ENCODE results near the gene UBXN2A. TPM values are rescaled to one million over a fixed set of nuclear protein-coding genes. Genes with fewer than 3 reads are reported as not detected.
"Not testable (repeated sequence)": the region's sequence is repeated elsewhere in the genome, so short reads cannot be mapped to it uniquely, and the experiment has no call there.

Gene UBXN2A
- total and polyA plus RNA-seq, 4 donors: 18.9 to 34.6 (median 23.9) TPM

DNA sequence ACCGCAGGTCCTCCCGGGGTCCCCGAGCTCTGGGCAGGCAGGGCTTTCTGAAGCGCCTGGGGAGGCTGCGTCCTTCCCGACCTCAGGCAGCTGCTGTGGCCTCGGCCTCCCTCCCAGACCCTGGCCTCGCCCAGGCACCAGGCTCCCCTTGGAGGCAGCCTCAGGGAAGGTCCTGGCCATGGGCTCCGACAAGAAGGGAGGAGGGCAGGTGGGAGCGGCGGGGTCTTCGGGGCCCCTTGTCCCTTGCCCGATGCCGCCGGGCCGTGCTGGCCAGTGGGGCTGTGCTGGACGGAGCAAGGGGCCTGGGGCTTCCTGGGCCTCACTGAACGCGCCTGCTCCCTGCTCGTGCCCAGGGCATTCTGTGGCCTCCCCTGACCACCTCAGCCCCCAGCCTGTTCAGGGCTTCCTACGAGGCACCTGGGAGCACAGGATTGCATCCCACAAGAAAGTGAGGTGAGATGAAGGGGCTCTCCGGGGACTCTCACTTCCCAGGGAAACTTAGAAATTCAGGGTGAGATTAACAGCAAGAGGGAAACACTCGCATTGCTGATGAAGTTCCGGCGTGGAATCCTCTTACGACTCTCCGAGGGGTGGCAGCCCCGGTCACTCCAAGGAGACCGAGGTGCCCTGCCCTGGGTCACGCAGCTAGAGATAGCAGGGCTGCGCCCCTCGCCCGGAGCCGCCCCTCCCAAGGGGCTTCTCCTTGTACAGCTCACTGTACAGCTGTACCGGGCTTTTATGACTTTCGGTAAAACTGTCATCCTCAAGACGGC is 70.4 kb downstream of the UBXN2A start:
- 60% methylated on average over 36 of the region's 37 CpGs for WGBS (ENCODE audit: insufficient coverage)
- Histone ChIP-seq H3K27ac (ENCODE audit: low read depth, low read length) (no peak overlapping the region), H3K4me3 (ENCODE audit: low read depth, low read length) (peak overlapping the region; percentile 21), H3K36me3 (ENCODE audit: control insufficient read depth, insufficient read depth, low read length) (no peaks in the 10 kb centered on the region), H3K27me3 (ENCODE audit: control insufficient read depth, insufficient read depth, low read length) (peaks cover 11% of the 10 kb centered on the region), H3K4me1 (ENCODE audit: control insufficient read depth, insufficient read depth, low read length) (peaks cover 20% of the 10 kb centered on the region), H3K9me3 (ENCODE audit: control insufficient read depth, insufficient read depth, low read length) (no peaks in the 10 kb centered on the region)
- no peak for DNase-seq (ENCODE audit: low read depth in 4 of 6, low spot score in 6 of 6)

- DNase-seq (ENCODE audit: low read depth in 4 of 6, low spot score in 6 of 6): no peak
- Histone ChIP-seq H3K4me1 (ENCODE audit: control insufficient read depth, insufficient read depth, low read length) (peaks cover 20% of the 10 kb centered on the region), H3K27me3 (ENCODE audit: control insufficient read depth, insufficient read depth, low read length) (peaks cover 11% of the 10 kb centered on the region), H3K27ac (ENCODE audit: low read depth, low read length) (no peak overlapping the region), H3K4me3 (ENCODE audit: low read depth, low read length) (no peak overlapping the region), H3K9me3 (ENCODE audit: control insufficient read depth, insufficient read depth, low read length) (no peaks in the 10 kb centered on the region), H3K36me3 (ENCODE audit: control insufficient read depth, insufficient read depth, low read length) (peaks cover under 1% of the 10 kb centered on the region)
- 100% methylated on average over 1 of the region's 7 CpGs for WGBS (ENCODE audit: insufficient coverage)
These were observed 71.2 kb downstream of the UBXN2A start for GRCh38 chr2:24011250-24012104.

DNA sequence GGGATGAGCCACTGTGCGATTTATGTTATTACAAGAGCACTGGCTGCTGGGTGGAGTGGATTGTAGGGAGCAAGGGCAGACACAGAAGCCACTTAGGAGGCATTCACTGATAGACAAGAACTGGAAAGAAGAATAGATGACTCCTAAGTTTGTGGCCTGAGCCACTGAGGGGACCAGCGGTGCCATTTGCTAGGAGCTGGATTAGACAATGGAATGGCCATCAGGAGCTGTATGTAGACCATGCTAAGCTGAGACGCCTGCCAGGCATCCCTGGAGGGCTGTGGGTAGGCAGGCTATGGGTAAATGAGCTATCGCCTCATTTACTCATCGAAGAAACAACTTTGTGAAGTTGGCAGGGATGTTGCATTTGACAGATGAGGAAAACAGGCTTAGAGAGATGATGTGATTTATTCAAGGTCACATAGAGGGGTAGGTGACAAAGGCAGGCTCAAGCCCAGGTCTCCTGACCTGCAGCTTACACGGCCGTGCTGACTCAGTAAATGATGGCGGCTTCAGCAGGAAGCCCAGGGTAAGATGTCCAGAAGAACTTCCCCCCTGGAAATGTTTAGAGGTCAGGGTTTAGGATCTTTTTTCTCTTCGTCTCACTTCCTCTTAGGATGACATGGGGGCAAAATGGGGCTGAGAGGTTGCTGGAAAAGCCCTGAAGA is 72.4 kb downstream of the UBXN2A start:
- WGBS (ENCODE audit: insufficient coverage): 77% methylated on average over 6 of the region's 9 CpGs
- no peak overlapping the region for H3K4me3 ChIP-seq (ENCODE audit: low read depth, low read length)
- H3K36me3 ChIP-seq (ENCODE audit: control insufficient read depth, insufficient read depth, low read length): peaks cover 10% of the 10 kb centered on the region
- H3K27ac ChIP-seq (ENCODE audit: low read depth, low read length): no peak overlapping the region
- peaks cover 11% of the 10 kb centered on the region for H3K27me3 ChIP-seq (ENCODE audit: control insufficient read depth, insufficient read depth, low read length)
- peaks cover 20% of the 10 kb centered on the region for H3K4me1 ChIP-seq (ENCODE audit: control insufficient read depth, insufficient read depth, low read length)
- no peaks in the 10 kb centered on the region for H3K9me3 ChIP-seq (ENCODE audit: control insufficient read depth, insufficient read depth, low read length)
- no peak for DNase-seq (ENCODE audit: low read depth in 4 of 6, low spot score in 6 of 6)

- WGBS (ENCODE audit: insufficient coverage): no CpG with 5 or more reads among the region's 6 CpGs
- H3K36me3 ChIP-seq (ENCODE audit: control insufficient read depth, insufficient read depth, low read length): peaks cover 10% of the 10 kb centered on the region
- not testable (repeated sequence) for DNase-seq (ENCODE audit: low read depth in 4 of 6, low spot score in 6 of 6); H3K27me3 ChIP-seq (ENCODE audit: control insufficient read depth, insufficient read depth, low read length); H3K27ac ChIP-seq (ENCODE audit: low read depth, low read length); H3K4me1 ChIP-seq (ENCODE audit: control insufficient read depth, insufficient read depth, low read length); H3K4me3 ChIP-seq (ENCODE audit: low read depth, low read length); H3K9me3 ChIP-seq (ENCODE audit: control insufficient read depth, insufficient read depth, low read length)
These were observed 74.6 kb downstream of the UBXN2A start for GRCh38 chr2:24014902-24015301.

DNA sequence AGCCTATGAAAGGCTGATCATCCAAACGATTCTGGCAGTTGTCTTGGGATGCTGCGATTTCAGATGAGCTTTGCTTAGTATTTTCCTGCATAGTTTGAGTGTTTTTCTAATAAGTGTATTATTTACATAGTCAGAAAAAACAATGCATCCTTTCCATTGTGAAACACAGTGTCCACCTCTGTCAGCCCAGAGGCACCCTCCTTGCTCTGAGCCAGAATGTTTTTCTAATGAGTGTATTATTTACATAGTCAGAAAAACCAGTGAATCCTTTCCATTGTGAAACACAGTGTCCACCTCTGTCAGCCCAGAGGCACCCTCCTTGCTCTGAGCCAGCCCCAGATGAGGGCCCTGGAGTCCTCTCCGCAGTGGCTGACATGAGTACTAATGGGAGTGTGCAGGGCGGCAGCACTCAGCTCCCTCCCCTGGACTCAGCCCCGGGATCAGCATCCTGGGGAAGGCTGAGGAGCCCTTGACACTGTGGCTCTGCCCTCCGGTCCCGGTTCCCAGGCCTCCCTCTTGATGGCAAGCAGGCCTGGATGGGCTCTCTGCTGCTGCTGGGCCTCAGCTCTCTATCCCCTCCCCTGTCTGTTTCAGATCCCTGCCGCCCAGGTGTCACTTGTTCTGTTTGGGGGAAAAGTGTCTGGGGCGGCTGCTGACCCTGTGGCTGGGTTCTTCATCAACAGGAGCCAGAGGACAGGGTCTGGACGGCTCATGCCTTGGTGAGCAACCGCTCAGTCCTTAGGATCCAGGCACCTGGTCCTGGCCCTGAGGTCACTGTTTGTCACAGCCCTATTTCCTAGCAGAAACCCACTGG is 75.5 kb downstream of the UBXN2A start:
- WGBS (ENCODE audit: insufficient coverage): 66% methylated on average over 9 of the region's 11 CpGs
- H3K27me3 ChIP-seq (ENCODE audit: control insufficient read depth, insufficient read depth, low read length): peaks cover under 1% of the 10 kb centered on the region
- H3K27ac ChIP-seq (ENCODE audit: low read depth, low read length): no peak overlapping the region
- H3K9me3 ChIP-seq (ENCODE audit: control insufficient read depth, insufficient read depth, low read length): no peaks in the 10 kb centered on the region
- peaks cover 2% of the 10 kb centered on the region for H3K4me1 ChIP-seq (ENCODE audit: control insufficient read depth, insufficient read depth, low read length)
- peaks cover 10% of the 10 kb centered on the region for H3K36me3 ChIP-seq (ENCODE audit: control insufficient read depth, insufficient read depth, low read length)
- no peak for DNase-seq (ENCODE audit: low read depth in 4 of 6, low spot score in 6 of 6)
- no peak overlapping the region for H3K4me3 ChIP-seq (ENCODE audit: low read depth, low read length)

GRCh38 chr2:24016376-24016761 is 76.1 kb downstream of the UBXN2A start:
- Histone ChIP-seq H3K27ac (ENCODE audit: low read depth, low read length) (no peak overlapping the region), H3K4me1 (ENCODE audit: control insufficient read depth, insufficient read depth, low read length) (no peaks in the 10 kb centered on the region), H3K9me3 (ENCODE audit: control insufficient read depth, insufficient read depth, low read length) (no peaks in the 10 kb centered on the region), H3K4me3 (ENCODE audit: low read depth, low read length) (no peak overlapping the region), H3K27me3 (ENCODE audit: control insufficient read depth, insufficient read depth, low read length) (no peaks in the 10 kb centered on the region), H3K36me3 (ENCODE audit: control insufficient read depth, insufficient read depth, low read length) (peaks cover 12% of the 10 kb centered on the region)
- 83% methylated on average over 5 of the region's 9 CpGs for WGBS (ENCODE audit: insufficient coverage)
- DNase-seq (ENCODE audit: low read depth in 4 of 6, low spot score in 6 of 6): no peak

DNA sequence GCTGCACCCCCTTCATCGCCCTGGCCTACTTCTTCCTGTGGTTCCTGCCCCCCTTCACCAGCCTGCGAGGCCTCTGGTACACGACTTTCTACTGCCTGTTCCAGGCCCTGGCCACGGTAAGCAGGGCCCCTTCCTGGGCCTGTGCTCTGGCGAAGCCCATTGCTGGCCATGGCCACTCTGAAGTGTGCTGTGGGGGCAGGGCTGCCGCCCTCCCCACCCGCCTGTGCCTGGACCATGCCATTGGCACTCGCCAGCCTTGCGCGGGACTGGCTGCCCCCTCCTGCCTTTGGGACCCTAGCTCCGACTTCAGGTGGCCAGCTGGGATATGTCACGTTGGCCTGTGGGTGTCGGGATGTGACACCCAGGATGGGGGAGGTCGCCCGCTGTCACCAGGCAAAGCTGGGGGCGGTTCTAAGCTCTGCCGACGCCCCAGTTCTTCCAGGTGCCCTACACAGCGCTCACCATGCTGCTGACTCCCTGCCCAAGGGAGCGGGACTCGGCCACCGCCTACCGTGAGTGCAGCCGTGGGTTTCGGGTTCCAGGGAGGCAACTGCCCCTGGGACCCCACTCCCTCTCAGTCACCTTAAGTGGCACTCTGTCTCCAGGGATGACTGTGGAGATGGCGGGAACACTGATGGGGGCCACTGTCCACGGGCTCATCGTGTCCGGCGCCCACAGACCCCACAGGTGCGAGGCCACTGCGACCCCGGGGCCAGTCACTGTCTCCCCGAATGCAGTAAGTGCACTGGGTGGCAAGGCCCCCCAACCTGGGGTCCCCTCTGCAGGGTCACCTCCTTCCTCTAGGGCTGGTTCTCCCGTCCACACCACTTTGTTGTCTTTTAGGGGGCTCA is 76.8 kb downstream of the UBXN2A start:
- Histone ChIP-seq H3K27ac (ENCODE audit: low read depth, low read length) (no peak overlapping the region), H3K9me3 (ENCODE audit: control insufficient read depth, insufficient read depth, low read length) (no peaks in the 10 kb centered on the region), H3K27me3 (ENCODE audit: control insufficient read depth, insufficient read depth, low read length) (no peaks in the 10 kb centered on the region), H3K4me3 (ENCODE audit: low read depth, low read length) (no peak overlapping the region), H3K36me3 (ENCODE audit: control insufficient read depth, insufficient read depth, low read length) (peaks cover 19% of the 10 kb centered on the region), H3K4me1 (ENCODE audit: control insufficient read depth, insufficient read depth, low read length) (no peaks in the 10 kb centered on the region)
- 90% methylated on average over 35 of the region's 35 CpGs for WGBS (ENCODE audit: insufficient coverage)
- no peak for DNase-seq (ENCODE audit: low read depth in 4 of 6, low spot score in 6 of 6)

- DNase-seq (ENCODE audit: low read depth in 4 of 6, low spot score in 6 of 6): no peak
- H3K4me1 ChIP-seq (ENCODE audit: control insufficient read depth, insufficient read depth, low read length): no peaks in the 10 kb centered on the region
- peaks cover 24% of the 10 kb centered on the region for H3K36me3 ChIP-seq (ENCODE audit: control insufficient read depth, insufficient read depth, low read length)
- no peaks in the 10 kb centered on the region for H3K27me3 ChIP-seq (ENCODE audit: control insufficient read depth, insufficient read depth, low read length)
- 33% methylated on average over 1 of the region's 8 CpGs for WGBS (ENCODE audit: insufficient coverage)
- no peak overlapping the region for H3K4me3 ChIP-seq (ENCODE audit: low read depth, low read length)
- no peaks in the 10 kb centered on the region for H3K9me3 ChIP-seq (ENCODE audit: control insufficient read depth, insufficient read depth, low read length)
- H3K27ac ChIP-seq (ENCODE audit: low read depth, low read length): no peak overlapping the region
These were observed 77.4 kb downstream of the UBXN2A start for GRCh38 chr2:24017711-24018110.
